Ascending aorta (tissue), 2 donors: Measurements from ENCODE around the gene CTIF. TPM values are rescaled to one million over a fixed set of nuclear protein-coding genes. Genes with fewer than 3 reads are reported as not detected.

Source experiments
- DNase-seq, 2 donors: peaks; one replicate each; pipeline ENCODE4 v3.0.0-alpha.2; 2019; ENCODE audit warnings: low spot score in 2 of 2
- H3K27ac ChIP-seq, 2 donors: fragments of 200-600 bp; sonication (generic); one replicate each; pipeline ENCODE4 v1.5.1; 2016 to 2017; ENCODE audit warnings: mild to moderate bottlenecking in 1 of 2
- H3K27me3 ChIP-seq: fragments of 200-600 bp; sonication (generic); one replicate; pipeline ENCODE4 v1.5.1; 2017
- H3K36me3 ChIP-seq, 2 donors: fragments of 200-600 bp; sonication (generic); one replicate each; pipeline ENCODE4 v1.5.1; 2016
- H3K4me1 ChIP-seq, 2 donors: fragments of 200-600 bp; sonication (generic); one replicate each; pipeline ENCODE4 v1.5.1; 2016 to 2017; ENCODE audit warnings: mild to moderate bottlenecking in 1 of 2
- H3K4me3 ChIP-seq, 2 donors: fragments of 200-600 bp; sonication (generic); one replicate each; pipeline ENCODE4 v1.5.1; 2016 to 2017; ENCODE audit warnings: mild to moderate bottlenecking in 1 of 2
- H3K9me3 ChIP-seq, 2 donors: fragments of 200-600 bp; sonication (generic); one replicate each; pipeline ENCODE4 v1.5.1; 2016
- intact Hi-C: fragments of 100-400 bp; cut with DNase I; formaldehyde crosslinking; loops from one replicate; pipeline ENCODE4 v1.15.1; 2023
- total RNA-seq: library from RNA; depleted of rRNA; stranded (reverse); fragments of >200 nt; gene quantifications from one replicate; pipeline ENCODE4 v1.1.0, GENCODE V29; 2016
- TF ChIP-seq, protein P1 (sequence below), 3 experiments: fragments of 200-600 bp in 2 of 3; fragments of 450-650 bp in 1 of 3; sonication (generic) in 2 of 3; IDR thresholded peaks; one replicate each; pipeline ENCODE4 v1.5.1; 2016 to 2019; ENCODE audit warnings: antibody characterized with exemption in 3 of 3, mild to moderate bottlenecking in 1 of 3, moderate library complexity in 1 of 3

CTIF gene
- total RNA-seq, 1 donor from 2014 or later: 55.3 TPM

GRCh38 chr18:48900469-48900868, 361.6 kb downstream of the CTIF start:
- Histone ChIP-seq H3K4me1 (peaks cover 13 to 31% of the 10 kb centered on the region in 2 donors), H3K9me3 (no peaks in the 10 kb centered on the region), H3K36me3 (no peaks in the 10 kb centered on the region), H3K4me3 (no peak overlapping the region), H3K27ac (peak overlapping the region in 1 of 2 donors; percentile 94), H3K27me3 (no peaks in the 10 kb centered on the region)
- TF ChIP-seq, protein P1, sequence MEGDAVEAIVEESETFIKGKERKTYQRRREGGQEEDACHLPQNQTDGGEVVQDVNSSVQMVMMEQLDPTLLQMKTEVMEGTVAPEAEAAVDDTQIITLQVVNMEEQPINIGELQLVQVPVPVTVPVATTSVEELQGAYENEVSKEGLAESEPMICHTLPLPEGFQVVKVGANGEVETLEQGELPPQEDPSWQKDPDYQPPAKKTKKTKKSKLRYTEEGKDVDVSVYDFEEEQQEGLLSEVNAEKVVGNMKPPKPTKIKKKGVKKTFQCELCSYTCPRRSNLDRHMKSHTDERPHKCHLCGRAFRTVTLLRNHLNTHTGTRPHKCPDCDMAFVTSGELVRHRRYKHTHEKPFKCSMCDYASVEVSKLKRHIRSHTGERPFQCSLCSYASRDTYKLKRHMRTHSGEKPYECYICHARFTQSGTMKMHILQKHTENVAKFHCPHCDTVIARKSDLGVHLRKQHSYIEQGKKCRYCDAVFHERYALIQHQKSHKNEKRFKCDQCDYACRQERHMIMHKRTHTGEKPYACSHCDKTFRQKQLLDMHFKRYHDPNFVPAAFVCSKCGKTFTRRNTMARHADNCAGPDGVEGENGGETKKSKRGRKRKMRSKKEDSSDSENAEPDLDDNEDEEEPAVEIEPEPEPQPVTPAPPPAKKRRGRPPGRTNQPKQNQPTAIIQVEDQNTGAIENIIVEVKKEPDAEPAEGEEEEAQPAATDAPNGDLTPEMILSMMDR (IDR thresholded peaks at IDR 0.05): no peak
- intact Hi-C loops: no loop called here
- DNase-seq: no peak

- TF ChIP-seq, protein P1 (IDR thresholded peaks at IDR 0.05): no peak
- H3K27me3 ChIP-seq: no peaks in the 10 kb centered on the region
- no peak overlapping the region for H3K4me3 ChIP-seq
- H3K4me1 ChIP-seq: peaks cover 13 to 31% of the 10 kb centered on the region in 2 donors
- H3K27ac ChIP-seq: peak overlapping the region; percentile 94
- H3K9me3 ChIP-seq: no peaks in the 10 kb centered on the region
- no peaks in the 10 kb centered on the region for H3K36me3 ChIP-seq
- DNase-seq: no peak
- intact Hi-C loops: loop anchor here (1.0 to 2.0 kb wide), 3 partner anchors 25 to 53 kb away; no protein-coding TSS in a partner anchor
These were observed 362.6 kb downstream of the CTIF start for GRCh38 chr18:48901145-48902022.

- TF ChIP-seq, protein P1 (IDR thresholded peaks at IDR 0.05): no peak
- Histone ChIP-seq H3K4me1 (peaks cover 13 to 26% of the 10 kb centered on the region in 2 donors), H3K4me3 (no peak overlapping the region), H3K27me3 (no peaks in the 10 kb centered on the region), H3K27ac (peak overlapping the region; percentile 94), H3K9me3 (no peaks in the 10 kb centered on the region), H3K36me3 (no peaks in the 10 kb centered on the region)
- DNase-seq: peak; percentile 82 to 98
- intact Hi-C loops: loop anchor here (1.0 to 2.0 kb wide), 3 partner anchors 25 to 53 kb away; no protein-coding TSS in a partner anchor
These were observed 363.4 kb downstream of the CTIF start for GRCh38 chr18:48902023-48902855.

GRCh38 chr18:48902856-48903601, 364.2 kb downstream of the CTIF start:
- DNase-seq: peak; percentile 56 to 93
- Histone ChIP-seq H3K27me3 (no peaks in the 10 kb centered on the region), H3K9me3 (no peaks in the 10 kb centered on the region), H3K36me3 (no peaks in the 10 kb centered on the region), H3K27ac (peak overlapping the region; percentile 94), H3K4me3 (no peak overlapping the region), H3K4me1 (peaks cover 13 to 23% of the 10 kb centered on the region in 2 donors)
- TF ChIP-seq, protein P1 (IDR thresholded peaks at IDR 0.05): no peak
- intact Hi-C loops: loop anchor here (1.0 to 2.0 kb wide), 3 partner anchors 24 to 52 kb away; no protein-coding TSS in a partner anchor

DNA sequence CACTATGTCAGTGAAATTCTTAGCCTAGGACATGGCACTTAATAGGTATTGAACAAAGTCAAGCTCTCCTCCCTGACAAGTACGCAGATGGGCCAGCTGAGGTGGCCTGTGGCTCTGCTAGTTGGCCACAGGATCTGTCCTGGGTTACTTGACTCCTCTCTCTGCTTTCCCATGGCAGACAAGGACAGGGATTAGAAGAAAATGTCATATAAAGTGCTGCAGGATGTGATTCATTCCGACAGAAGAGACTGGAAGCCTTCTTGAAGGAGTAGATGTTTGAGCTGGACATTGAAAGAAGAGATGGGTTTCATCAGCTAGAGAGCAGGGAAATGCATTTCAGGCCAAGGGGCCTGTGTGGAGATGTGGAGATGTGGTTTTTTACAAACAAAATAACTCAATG, 365.3 kb downstream of the CTIF start:
- peak overlapping the region; percentile 94 for H3K27ac ChIP-seq
- TF ChIP-seq, protein P1 (IDR thresholded peaks at IDR 0.05): no peak
- H3K9me3 ChIP-seq: no peaks in the 10 kb centered on the region
- no peaks in the 10 kb centered on the region for H3K27me3 ChIP-seq
- H3K36me3 ChIP-seq: no peaks in the 10 kb centered on the region
- DNase-seq: peak in 1 of 2 donors; percentile 53
- intact Hi-C loops: no loop called here
- H3K4me1 ChIP-seq: peaks cover 13 to 23% of the 10 kb centered on the region in 2 donors
- no peak overlapping the region for H3K4me3 ChIP-seq
